RWPE2 (cell line): ENCODE results near the gene KLRF2.

Experiments
- ATAC-seq: fragments of 200-7000 bp; cut with Tn5 transposase; 3 replicates; pipeline ENCODE4 v1.9.1; 2021; ENCODE audit warnings: low read depth
- DNase-seq: peaks from one replicate; pipeline ENCODE4 v3.0.0-alpha.2; 2020; ENCODE audit warnings: low spot score
- H3K27ac ChIP-seq: fragments of 450-650 bp; 2 replicates; pipeline ENCODE4 v1.5.1; 2017; ENCODE audit warnings: mild to moderate bottlenecking; ENCODE audit not compliant: poor library complexity, severe bottlenecking
- H3K27me3 ChIP-seq: fragments of 250-450 bp; sonication (Bioruptor Pico); 2 replicates; pipeline ENCODE4 v1.5.1; 2021; ENCODE audit warnings: mild to moderate bottlenecking, moderate library complexity; ENCODE audit not compliant: insufficient read depth, poor library complexity, severe bottlenecking
- H3K36me3 ChIP-seq: fragments of 250-450 bp; sonication (Bioruptor Pico); 2 replicates; pipeline ENCODE4 v1.5.1; 2020; ENCODE audit warnings: low read depth, mild to moderate bottlenecking, moderate library complexity
- H3K4me1 ChIP-seq: fragments of 250-450 bp; sonication (Bioruptor Pico); 2 replicates; pipeline ENCODE4 v1.5.1; 2021; ENCODE audit warnings: mild to moderate bottlenecking, moderate library complexity; ENCODE audit not compliant: insufficient read depth, poor library complexity, severe bottlenecking
- H3K4me3 ChIP-seq: fragments of 250-450 bp; sonication (Bioruptor Pico); 2 replicates; pipeline ENCODE4 v1.5.1; 2021; ENCODE audit warnings: mild to moderate bottlenecking, moderate library complexity; ENCODE audit not compliant: severe bottlenecking
- H3K9me3 ChIP-seq: fragments of 250-450 bp; sonication (Bioruptor Pico); 2 replicates; pipeline ENCODE4 v1.5.1; 2021; ENCODE audit warnings: mild to moderate bottlenecking, moderate library complexity; ENCODE audit not compliant: severe bottlenecking
- TF ChIP-seq, protein P1 (sequence below): fragments of 450-650 bp; IDR thresholded peaks from one replicate; pipeline ENCODE4 v1.5.1; 2017; ENCODE audit warnings: mild to moderate bottlenecking, moderate library complexity; ENCODE audit not compliant: poor library complexity, severe bottlenecking

The KLRF2 gene

DNA sequence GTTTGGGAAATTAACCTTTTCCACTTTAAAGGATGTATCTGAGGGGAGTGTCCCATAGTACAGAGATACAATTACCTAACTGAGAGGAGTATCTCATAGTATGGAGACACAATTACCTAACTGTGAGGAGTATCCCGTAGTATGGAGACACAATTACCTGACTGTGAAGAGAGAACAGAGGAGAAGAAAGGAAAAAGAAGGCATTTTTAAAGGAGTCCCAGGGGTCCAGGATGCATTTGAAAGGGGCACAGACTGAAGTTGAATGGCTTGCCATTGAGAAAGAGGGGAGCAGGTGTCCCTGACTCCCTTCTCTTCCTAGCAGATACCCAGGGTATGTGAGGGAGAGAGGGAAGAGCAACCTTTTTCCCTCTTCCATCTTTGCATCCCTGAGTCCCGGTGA lies 17.9 kb downstream of the KLRF2 start:
- Histone ChIP-seq H3K4me3 (no peak overlapping the region), H3K4me1 (no peaks in the 10 kb centered on the region), H3K36me3 (no peaks in the 10 kb centered on the region), H3K27ac (no peak overlapping the region), H3K9me3 (no peaks in the 10 kb centered on the region), H3K27me3 (no peaks in the 10 kb centered on the region)
- ATAC-seq: no peak
- TF ChIP-seq, protein P1, sequence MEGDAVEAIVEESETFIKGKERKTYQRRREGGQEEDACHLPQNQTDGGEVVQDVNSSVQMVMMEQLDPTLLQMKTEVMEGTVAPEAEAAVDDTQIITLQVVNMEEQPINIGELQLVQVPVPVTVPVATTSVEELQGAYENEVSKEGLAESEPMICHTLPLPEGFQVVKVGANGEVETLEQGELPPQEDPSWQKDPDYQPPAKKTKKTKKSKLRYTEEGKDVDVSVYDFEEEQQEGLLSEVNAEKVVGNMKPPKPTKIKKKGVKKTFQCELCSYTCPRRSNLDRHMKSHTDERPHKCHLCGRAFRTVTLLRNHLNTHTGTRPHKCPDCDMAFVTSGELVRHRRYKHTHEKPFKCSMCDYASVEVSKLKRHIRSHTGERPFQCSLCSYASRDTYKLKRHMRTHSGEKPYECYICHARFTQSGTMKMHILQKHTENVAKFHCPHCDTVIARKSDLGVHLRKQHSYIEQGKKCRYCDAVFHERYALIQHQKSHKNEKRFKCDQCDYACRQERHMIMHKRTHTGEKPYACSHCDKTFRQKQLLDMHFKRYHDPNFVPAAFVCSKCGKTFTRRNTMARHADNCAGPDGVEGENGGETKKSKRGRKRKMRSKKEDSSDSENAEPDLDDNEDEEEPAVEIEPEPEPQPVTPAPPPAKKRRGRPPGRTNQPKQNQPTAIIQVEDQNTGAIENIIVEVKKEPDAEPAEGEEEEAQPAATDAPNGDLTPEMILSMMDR: no peak
- DNase-seq: no peak

DNA sequence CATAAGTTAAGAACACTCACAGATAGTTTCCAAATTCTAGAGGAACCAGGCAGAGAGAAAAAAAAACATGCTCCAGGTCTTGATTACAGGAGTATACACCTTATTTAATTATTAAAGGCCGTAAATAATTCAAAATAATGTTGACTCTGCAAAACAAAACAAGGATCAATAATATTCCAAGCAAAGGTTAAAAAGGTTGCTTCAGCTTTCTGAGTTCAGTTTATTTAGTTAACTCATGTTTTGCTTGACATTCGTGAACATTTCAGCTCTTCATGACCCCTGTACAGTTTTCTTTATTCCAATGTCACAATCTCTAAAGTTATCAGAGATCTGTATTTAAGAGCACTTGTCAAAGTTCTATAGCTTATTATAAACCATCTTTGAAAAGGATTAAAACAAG lies 19.6 kb downstream of the KLRF2 start:
- Histone ChIP-seq H3K27me3 (no peaks in the 10 kb centered on the region), H3K4me1 (no peaks in the 10 kb centered on the region), H3K36me3 (no peaks in the 10 kb centered on the region), H3K27ac (no peak overlapping the region), H3K9me3 (no peaks in the 10 kb centered on the region), H3K4me3 (no peak overlapping the region)
- TF ChIP-seq, protein P1: no peak
- ATAC-seq: no peak
- no peak for DNase-seq

DNA sequence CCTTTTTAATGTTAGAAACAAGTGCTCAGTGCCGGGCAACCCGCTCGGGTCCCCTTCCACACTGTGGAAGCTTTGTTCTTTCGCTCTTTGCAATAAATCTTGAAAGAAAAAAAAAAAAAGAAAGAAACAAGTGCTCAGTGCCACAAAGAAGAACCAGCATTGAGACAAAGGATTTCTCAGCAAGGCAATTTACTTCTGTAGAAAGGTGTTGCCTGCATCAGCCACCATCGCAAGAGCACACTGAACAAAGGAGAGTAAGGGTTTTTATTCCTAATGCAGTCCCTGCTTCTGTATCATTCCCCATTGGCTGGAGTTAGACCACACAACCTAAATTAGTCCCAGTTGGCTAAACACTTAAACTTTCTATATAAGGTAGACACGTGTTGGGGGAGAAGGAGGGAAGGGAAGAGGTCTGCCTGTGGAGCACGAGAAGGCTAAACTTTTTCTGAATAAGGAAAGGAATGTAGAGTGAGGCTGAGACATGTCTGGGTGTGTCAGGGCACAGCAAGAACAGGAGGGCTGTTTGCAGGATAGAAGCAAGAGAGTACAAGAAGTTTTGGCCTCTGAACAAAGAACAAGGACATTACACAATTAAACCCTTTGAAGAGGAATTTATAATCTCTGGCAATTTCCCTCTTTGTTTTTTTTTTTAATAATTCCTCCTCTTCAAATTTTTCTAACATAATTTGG lies 21.4 kb downstream of the KLRF2 start:
- Histone ChIP-seq H3K27me3 (no peaks in the 10 kb centered on the region), H3K4me3 (no peak overlapping the region), H3K36me3 (no peaks in the 10 kb centered on the region), H3K9me3 (no peaks in the 10 kb centered on the region), H3K4me1 (no peaks in the 10 kb centered on the region), H3K27ac (no peak overlapping the region)
- DNase-seq: no peak
- no peak for ATAC-seq
- TF ChIP-seq, protein P1: no peak

DNA sequence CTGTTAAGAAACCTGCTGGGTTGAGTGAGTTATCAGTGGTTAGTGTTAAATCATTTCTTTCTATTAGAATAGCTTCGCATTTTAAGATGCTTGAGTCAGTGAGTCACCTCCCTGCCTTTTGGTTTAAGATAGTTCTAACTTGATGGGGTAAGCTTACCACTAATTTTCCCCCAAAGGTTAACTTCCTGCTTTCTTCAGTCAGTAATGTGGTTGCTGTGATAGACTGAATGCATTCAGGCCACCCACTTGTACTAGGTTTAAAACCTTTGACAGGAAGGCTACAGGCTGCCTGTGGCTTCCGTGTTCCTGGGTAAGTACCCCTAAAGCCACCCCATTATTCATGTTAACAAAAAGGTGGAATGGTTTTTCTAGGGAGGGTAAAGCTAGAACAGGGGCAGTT lies 25.6 kb downstream of the KLRF2 start:
- Histone ChIP-seq H3K4me3 (no peak overlapping the region), H3K4me1 (no peaks in the 10 kb centered on the region), H3K27ac (no peak overlapping the region), H3K27me3 (no peaks in the 10 kb centered on the region), H3K36me3 (no peaks in the 10 kb centered on the region), H3K9me3 (no peaks in the 10 kb centered on the region)
- TF ChIP-seq, protein P1: no peak
- no peak for ATAC-seq
- no peak for DNase-seq

DNA sequence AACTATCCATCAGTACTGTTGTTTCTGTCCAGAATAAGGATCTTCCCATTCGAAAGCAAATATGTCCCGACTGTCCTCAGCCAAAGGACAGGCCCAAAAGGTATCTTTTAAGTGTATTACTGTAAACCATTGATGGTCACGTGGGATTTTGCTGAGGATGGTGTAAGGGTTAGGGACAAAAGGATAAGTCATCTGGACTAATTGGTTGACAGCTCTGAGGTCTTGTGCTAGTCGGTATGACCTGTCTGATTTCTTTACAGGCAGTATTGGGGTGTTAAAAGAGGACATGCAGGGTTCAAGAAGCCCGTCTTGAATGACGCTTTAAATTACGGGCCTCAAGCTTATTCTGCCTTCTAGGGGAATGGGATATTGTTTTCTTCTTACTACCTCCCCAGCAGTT lies 26.5 kb downstream of the KLRF2 start:
- Histone ChIP-seq H3K27ac (no peak overlapping the region), H3K27me3 (no peaks in the 10 kb centered on the region), H3K36me3 (no peaks in the 10 kb centered on the region), H3K4me3 (no peak overlapping the region), H3K9me3 (no peaks in the 10 kb centered on the region), H3K4me1 (no peaks in the 10 kb centered on the region)
- TF ChIP-seq, protein P1: no peak
- DNase-seq: no peak
- no peak for ATAC-seq
